T-helper 9 cell (primary cell): ENCODE data around the gene MRPL41.
"Not testable (repeated sequence)": the region's sequence is repeated elsewhere in the genome, so short reads cannot be mapped to it uniquely, and the experiment has no call there.

Source experiments
- DNase-seq: peaks from one replicate; pipeline ENCODE4 v3.0.0-alpha.2; 2020
- total RNA-seq, 2 donors: gene quantifications; one replicate each; lab custom pipeline; 2026; lab: John Stamatoyannopoulos, UW

Gene MRPL41
- total RNA-seq: 19.1 to 27.4 reads per million in 2 donors

- DNase-seq: peak; percentile 88
Observed at GRCh38 chr9:137551264-137552021, at the start of gene MRPL41. Gene MRPL41 (plus strand): TSS chr9:137551879. CDS start chr9:137552082, 203 bp downstream.

GRCh38 chr9:137502008-137502911 lies 49.4 kb upstream of the MRPL41 start:
- no peak for DNase-seq

DNA sequence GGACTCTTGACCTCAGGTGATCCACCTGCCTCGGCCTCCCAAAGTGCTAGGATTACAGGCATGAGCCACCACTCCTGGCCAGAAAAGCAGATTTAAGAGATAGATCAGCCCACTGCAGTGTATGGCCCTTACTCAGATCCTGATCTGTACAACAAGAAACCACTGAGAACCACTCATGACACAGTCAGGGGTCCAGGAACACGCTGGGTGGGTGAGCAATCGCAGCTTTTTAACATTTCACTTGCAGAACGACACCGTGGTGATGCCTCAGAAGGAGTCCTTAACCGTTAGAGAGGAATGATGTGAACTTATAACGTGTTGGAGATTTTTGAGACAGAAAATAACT lies 47.3 kb upstream of the MRPL41 start:
- no peak for DNase-seq

GRCh38 chr9:137505421-137506140 lies 46.1 kb upstream of the MRPL41 start:
- DNase-seq: no peak

GRCh38 chr9:137506274-137506673 lies 45.4 kb upstream of the MRPL41 start:
- no peak for DNase-seq

DNA sequence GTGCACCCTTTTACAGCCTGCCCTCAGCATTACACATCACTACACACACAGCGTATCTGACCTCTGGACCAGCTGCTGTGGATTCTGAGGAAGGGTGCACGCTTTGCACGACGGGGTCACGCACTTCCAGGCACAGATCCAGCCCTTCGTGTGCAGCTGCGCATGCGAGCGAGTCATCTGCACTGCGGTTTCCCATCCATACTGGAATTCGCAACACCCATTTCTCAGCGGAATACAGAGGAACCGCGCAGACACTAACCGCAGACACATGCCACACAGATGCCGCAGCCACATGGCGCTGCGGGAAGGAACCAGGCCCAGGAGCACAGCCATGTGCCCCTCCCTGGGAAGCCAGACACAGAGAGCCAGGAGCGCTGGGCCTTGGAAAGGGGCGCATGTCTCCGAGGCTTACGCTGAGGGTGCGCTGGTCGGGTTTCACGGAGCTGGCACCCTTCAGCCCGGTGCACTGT lies 44.9 kb upstream of the MRPL41 start:
- DNase-seq: no peak

- no peak for DNase-seq
Observed at GRCh38 chr9:137509198-137509597, 42.5 kb upstream of the MRPL41 start.

- not testable (repeated sequence) for DNase-seq
Observed at GRCh38 chr9:137511126-137511525, 40.6 kb upstream of the MRPL41 start.

DNA sequence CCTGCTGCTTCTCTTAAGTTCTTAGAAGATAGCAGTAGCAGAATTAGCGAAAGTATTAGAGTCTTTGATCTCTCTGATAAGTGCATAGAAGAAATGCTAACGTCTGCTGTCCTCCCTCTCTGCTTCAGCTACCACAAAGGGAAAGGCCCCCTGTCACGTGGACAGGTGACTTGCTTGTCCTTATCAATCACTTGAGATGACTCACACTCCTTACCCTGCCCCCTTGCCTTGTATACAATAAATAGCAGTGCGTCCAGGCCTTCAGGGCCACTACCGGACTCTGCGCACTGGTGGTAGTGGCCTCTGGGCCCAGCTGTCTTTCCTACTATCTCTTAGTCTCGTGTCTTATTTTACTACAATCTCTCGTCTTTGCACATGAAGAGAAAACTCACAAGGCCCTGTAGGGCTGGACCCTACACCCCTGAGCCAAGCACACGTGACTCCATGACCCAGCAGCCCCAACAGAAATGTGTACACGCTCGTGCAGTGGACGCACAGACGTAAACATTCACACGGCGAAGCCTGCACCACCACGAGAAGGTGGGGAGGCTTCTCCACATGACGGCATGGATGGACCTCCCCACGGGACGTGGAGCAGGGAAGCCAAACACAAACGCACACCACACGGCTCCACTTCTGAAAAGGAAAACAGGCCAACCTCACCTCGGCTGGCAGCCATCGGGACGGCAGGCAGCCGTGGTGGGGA lies 39.8 kb upstream of the MRPL41 start:
- no peak for DNase-seq

GRCh38 chr9:137513136-137513535 lies 38.5 kb upstream of the MRPL41 start:
- not testable (repeated sequence) for DNase-seq

DNA sequence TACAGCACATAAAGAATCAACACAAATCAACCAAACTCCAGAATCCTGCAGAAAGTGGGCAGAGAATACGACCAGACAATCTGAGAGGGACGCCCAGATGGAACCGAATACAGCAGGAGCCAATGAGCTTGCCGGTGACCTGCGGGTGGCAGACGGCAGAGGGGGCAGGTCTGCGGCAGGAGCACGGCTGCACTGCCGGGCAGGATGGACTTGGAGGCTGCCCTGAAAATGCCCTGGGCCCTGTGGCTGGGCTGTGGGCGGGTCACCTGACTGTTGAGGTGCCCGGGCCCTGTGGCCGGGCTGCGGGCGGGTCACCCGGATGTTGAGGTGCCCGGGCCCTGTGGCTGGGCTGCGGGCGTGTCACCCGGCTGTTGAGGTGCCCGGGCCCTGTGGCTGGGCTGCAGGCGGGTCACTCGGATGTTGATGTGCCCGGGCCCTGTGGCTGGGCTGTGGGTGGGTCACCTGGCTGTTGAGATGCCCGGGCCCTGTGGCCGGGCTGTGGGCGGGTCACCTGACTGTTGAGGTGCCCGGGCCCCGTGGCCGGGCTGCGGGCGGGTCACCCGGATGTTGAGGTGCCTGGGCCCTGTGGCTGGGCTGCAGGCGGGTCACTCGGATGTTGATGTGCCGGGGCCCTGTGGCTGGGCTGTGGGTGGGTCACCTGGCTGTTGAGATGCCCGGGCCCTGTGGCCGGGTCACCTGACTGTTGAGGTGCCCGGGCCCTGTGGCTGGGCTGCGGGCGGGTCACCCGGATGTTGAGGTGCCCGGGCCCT lies 37.7 kb upstream of the MRPL41 start:
- not testable (repeated sequence) for DNase-seq

GRCh38 chr9:137514691-137515337 lies 36.9 kb upstream of the MRPL41 start:
- no peak for DNase-seq

GRCh38 chr9:137515338-137515724 lies 36.3 kb upstream of the MRPL41 start:
- DNase-seq: no peak

- no peak for DNase-seq
Observed at GRCh38 chr9:137516144-137516917, 35.3 kb upstream of the MRPL41 start.

DNA sequence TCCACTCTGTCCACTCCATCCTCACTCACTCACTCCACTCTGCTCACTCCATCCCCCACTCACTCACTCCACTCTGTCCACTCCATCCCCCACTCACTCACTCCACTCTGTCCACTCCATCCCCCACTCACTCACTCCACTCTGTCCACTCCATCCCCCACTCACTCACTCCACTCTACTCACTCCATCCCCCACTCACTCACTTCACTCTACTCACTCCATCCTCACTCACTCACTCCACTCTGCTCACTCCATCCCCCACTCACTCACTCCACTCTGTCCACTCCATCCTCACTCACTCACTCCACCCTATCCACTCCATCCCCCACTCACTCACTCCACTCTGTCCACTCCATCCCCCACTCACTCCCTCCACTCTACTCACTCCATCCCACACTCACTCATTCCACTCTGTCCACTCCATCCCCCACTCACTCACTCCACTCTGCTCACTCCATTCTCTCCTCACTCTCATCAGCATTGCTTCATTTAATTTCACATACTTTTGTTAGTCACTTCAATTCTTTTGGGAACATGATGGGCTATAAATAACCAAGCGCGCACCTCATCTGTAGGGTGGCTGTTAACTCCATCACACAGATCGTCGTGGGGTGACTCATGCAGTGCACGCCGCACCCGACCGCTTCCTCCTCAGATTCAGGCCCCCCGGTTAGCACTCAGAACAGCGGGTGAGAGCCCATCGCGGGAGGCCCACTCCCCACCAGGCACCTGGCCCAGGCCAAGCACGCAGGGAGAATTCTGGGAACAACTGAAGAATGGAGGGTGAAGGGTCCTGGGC lies 32.8 kb upstream of the MRPL41 start:
- DNase-seq: not testable (repeated sequence)

DNA sequence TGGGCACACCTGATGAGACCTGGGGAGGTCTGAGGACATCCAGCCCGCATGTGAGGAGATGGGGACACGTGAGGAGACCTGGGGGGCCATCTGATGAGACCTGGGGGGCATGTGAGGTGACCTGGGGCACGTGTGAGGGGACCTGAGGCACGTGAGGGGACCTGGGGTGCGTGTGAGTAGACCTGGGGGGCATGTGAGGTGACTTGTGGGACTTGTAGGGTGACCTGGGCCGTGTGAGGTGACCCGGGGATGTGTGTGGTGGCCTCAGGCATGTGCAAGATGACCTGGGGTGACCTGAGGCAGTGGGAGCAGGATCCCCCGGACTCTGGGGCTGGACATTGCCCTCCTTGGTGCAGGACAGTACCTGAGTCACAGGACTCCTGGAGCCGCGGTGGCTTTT lies 32.1 kb upstream of the MRPL41 start:
- no peak for DNase-seq

- no peak for DNase-seq
Observed at GRCh38 chr9:137520614-137521404, 30.9 kb upstream of the MRPL41 start.

- no peak for DNase-seq
Observed at GRCh38 chr9:137521405-137521985, 30.2 kb upstream of the MRPL41 start.
